GM18507 (cell line): Measurements from ENCODE around the gene USP43.
"Not testable (repeated sequence)": the region's sequence is repeated elsewhere in the genome, so short reads cannot be mapped to it uniquely, and the experiment has no call there.

Source experiments
- DNase-seq: peaks from one replicate; pipeline ENCODE4 v3.0.0; 2011; ENCODE audit warnings: low read depth; ENCODE audit not compliant: insufficient read length; ENCODE audit errors: extremely low spot score
- FAIRE-seq: peaks from 2 replicates; lab custom pipeline; 2011; peaks lifted over from hg19 to GRCh38; lab: Jason Lieb, UNC

USP43 gene

GRCh38 chr17:9644910-9645751 lies at the start of gene USP43:
Gene USP43, plus strand, starts transcription at chr17:9645517. Its CDS starts 116 bp downstream, at chr17:9645633.
- FAIRE-seq: peak; percentile 31
- no peak for DNase-seq

DNA sequence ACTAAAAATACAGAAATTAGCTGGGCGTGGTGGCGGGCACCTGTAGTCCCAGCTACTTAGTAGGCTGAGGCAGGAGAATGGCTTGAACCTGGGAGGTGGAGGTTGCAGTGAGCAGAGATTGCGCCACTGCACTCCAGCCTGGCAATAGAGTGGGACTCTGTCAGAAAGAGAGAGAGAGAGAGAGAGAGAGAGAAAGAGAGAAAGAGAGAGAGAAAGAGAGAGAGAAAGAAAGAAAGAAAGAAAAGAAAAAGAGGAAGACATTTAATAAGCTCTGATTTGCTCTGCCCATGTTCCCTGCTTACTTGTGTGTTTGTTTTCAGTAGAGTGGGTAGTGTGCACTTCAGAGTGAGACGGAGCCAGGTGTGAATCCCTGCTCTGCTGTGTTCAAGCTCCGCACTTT lies 47.7 kb upstream of the USP43 start:
- FAIRE-seq: not testable (repeated sequence)

DNA sequence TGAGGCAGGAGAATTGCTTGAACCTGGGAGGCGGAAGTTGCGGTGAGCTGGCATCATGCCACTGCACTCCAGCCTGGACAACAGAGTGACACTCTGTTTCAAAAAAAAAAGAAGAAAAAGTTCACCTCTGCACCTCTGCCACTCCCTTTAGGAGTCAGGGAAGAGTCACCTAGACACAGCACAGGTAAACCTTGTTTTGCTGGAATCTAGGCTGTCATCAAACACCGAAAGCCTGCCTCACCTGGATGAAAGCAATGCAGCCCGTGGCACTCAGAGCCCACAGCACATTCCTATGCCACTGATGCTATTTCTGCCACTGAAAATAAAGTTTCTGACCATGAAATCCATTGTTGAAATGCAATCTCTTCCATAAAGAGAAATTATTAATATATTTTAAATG lies 46.7 kb upstream of the USP43 start:
- DNase-seq: no peak
- FAIRE-seq: no peak

More for the DNA sequence above, 47.7 kb upstream of the USP43 start:
- not testable (repeated sequence) for DNase-seq

DNA sequence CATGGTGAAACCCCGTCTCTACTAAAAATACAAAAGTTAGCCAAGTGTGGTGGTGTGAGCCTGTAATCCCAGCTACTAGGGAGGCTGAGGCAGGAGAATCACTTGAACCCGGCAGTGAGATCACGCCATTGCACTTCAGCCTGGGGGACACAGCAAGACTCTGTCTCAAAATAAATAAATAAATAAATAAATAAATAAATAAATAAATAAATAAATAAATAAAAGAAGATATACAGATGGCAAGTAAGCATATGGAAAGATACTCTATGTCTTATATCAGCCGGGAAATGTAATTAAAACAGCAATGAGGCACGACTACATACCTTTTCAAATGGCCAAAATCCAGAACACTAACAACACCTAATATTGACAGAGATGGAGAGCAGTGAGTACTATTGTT lies 40.7 kb upstream of the USP43 start:
- not testable (repeated sequence) for DNase-seq, FAIRE-seq

DNA sequence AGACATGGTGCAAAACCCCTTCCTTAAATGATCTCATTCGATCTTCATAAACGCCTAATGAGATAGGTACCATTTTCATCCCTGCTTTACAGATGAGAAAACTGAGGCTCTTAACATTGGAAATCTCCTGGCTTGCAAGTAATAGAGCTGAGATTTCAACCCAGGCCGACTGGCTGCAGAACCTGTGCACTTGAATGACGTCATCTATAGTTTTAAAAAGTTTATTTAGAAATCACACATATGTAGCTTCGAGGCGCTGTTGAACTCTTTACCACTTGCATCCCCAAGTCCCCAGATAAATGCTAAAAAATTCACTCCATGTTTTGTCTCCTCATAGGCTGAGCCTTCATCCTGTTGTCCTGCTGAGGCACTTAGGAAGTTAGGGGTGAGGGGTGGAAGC lies 38.9 kb upstream of the USP43 start:
- no peak for FAIRE-seq
- DNase-seq: no peak

DNA sequence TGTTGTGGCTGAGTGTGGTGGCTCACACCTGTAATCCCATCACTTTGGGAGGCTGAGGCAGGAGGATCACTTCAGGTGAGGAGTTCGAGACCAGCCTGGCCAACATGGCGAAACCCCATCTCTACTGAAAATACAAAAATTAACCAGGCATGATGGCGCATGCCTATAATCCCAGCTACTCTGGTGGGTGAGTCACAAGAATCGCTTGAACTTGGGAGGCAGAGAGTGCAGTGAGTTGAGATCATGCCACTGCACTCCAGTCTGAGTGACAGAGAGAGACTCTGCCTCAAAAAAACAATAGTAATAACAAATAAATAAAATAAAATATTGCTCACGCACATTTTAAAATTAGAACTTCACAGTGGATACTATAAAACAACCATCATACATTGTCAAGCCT lies 38.3 kb upstream of the USP43 start:
- DNase-seq, FAIRE-seq: not testable (repeated sequence)

DNA sequence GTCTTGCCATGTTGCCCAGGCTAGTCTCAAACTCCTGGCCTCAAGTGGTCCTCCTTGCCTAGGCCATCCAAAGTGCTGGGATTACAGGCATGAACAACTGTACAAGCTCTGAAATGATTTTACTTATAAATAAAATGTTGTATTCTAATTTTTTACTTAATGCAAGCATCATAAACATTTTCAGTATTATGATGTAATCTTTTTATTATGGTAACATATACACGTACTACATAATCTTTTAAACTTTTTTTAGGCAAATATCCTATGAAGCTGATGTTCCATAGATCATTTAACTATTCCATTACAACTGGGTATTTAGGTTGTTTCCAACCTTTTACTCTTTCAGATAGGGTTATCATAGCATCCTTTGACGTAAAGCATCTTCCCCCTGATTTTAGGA lies 33.8 kb upstream of the USP43 start:
- FAIRE-seq (no peak), DNase-seq (no peak)

DNA sequence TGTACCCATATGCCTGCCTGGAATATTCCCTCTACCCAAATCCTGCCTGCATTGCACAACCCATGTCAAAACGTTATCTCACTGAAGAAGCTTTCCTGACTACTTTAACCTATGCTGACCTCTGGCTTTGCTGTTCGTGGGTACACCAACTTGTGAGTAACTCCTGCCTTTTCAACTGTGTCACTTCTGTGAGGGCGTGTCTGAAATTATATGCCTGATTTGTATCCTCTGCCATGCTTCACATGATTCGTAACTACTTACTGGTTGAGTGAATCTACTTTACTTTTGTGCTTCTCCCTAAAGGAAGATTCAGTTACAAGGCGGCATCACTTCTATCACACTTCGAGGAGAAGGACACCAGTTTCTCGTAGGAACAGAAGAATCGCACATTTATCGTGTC lies 33.3 kb upstream of the USP43 start:
- no peak for FAIRE-seq
- DNase-seq: no peak

DNA sequence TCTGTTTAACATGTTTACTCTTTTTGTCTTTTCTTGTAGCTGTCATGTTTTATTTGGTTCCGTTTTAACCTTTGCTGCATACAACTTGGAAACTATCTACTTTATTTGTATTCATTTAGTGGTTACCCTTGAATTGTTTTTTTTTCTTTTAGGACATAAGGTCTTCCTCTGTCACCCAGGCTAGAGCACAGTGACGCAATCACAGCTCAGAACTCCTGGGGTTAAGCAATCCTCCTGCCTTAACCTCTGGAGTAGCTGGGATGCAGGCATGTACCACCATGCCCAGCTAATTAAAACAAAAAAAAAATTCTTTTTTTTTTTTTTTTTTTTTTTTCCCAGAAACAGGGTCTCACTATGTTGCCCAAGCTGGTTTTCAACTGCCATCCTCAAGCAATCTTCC lies 29.8 kb upstream of the USP43 start:
- FAIRE-seq: no peak

GRCh38 chr17:9622961-9623360 lies 22.4 kb upstream of the USP43 start:
- DNase-seq (no peak), FAIRE-seq (no peak)

More for the DNA sequence above, 29.8 kb upstream of the USP43 start:
- no peak for DNase-seq

DNA sequence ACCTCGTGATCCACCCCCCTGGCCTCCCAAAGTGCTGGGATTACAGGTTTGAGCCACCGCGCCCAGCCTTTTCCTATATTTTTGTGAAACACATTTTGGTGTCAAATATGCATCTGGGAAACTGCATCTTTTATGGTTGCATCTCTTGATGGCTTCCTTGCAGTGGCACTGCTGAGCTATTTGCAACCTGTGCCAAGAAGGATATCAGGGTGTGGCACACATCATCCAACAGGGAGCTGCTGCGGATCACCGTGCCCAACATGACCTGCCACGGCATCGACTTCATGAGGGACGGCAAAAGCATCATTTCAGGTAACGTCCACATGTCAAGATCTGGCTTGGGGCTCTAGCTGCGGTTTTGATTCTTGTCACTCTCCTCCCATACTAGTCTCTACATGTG lies 16.8 kb upstream of the USP43 start:
- no peak for FAIRE-seq
- no peak for DNase-seq

GRCh38 chr17:9632741-9633140 lies 12.6 kb upstream of the USP43 start:
- DNase-seq: no peak
- FAIRE-seq: no peak

DNA sequence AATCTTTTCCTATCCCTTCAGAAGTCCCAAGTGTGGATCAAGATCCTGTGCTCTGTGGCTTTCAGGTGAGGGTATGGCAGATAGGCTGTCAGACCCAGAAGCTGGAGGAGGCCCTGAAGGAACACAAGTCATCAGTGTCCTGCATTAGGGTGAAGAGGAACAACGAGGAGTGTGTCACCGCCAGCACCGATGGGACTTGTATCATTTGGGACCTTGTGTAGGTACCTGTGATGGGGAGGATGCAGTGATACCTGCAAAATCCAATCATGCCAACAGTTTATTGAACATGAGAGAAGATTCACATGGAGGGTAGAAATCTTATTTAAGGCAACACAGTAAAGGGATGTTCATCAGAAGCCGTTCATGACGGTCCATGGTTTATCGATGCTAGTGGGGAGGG lies 10.0 kb upstream of the USP43 start:
- DNase-seq (no peak), FAIRE-seq (no peak)

- DNase-seq (no peak), FAIRE-seq (no peak)
Measured at GRCh38 chr17:9636501-9636900, 8.8 kb upstream of the USP43 start.

DNA sequence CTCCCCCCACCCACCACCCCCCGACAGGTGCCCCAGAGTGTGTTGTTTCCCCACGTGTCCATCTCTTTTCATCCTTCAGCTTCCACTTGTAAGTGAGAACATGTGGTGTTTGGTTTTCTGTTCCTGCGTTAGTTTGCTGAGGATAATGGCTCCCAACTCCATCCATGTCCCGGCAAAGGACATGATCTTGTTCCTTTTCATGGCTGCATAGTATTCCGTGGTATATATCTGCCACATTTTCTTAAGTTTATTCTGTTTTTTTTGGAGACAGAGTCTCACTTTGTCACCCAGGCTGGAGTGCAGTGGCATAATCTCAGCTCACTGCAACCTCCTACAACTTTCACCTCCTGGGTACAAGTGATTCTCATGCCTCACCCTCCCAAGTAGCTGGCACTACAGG lies 4.9 kb upstream of the USP43 start:
- DNase-seq, FAIRE-seq: not testable (repeated sequence)

GRCh38 chr17:9643611-9644010 lies 1.7 kb upstream of the USP43 start:
- no peak for FAIRE-seq

DNA sequence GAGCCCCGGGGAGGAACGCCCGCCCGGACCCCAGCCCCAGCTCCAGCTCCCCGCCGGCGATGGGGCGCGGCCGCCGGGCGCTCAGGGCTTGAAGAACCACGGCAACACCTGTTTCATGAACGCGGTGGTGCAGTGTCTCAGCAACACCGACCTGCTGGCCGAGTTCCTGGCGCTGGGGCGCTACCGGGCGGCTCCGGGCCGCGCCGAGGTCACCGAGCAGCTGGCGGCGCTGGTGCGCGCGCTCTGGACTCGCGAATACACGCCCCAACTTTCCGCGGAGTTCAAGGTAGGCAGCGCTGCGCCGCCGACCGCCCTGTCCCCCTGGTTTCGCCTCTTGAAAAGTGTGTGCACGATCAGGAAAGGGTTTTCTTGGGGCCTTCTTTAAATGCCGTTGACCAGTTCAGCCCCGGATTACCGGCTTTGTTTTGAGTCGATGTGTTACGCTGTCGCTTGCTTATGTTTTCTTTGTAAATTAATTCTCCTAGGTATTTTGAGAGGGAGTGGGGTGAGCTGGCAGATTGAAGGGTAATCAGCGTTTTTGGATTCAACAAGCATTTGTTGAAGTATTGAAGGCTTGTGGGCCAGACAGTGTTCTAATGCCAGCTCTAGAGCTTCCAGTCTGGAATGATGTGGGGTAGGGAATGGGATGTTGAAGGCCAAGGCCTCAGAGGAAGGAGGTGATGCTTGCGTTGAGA lies 681 bp downstream of the USP43 start:
- no peak for FAIRE-seq
- DNase-seq: no peak

More at GRCh38 chr17:9643611-9644010, 1.7 kb upstream of the USP43 start:
- DNase-seq: no peak

- DNase-seq (no peak), FAIRE-seq (no peak)
Measured at GRCh38 chr17:9646546-9646885, 1.2 kb downstream of the USP43 start.

GRCh38 chr17:9647014-9647413 lies 1.7 kb downstream of the USP43 start:
- FAIRE-seq (no peak), DNase-seq (no peak)

DNA sequence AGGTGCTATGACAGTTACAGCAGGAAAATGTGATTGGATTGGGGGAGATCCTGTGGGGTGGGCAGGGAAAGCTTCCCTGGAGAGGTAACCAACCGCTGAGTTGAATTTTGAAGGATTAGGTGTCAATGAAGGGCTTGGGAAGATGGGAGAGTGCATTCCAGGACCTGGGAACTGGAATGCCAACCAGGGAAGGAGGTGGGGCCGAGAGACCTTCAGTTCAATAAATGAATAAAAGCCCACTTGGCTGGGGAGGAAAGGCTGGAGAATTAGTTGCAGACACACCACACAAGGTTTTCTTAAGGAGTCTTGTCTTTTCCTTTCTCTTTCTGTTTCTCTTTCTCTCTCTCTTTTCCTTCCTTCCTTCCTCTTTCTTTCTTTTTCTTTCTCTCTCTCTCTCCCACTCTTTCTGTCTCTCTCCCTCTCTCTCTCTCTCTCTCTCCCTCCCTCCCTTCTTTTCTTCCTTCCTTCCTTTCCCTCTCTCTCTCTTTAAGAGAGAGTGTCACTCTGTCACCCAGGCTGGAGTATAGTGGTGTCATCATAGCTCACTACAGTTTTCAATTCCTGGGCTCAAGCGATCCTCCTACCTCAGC lies 3.3 kb downstream of the USP43 start:
- FAIRE-seq (no peak), DNase-seq (no peak)
